GM12878 (cell line): ENCODE data around the gene HHIP. TPM values are rescaled to one million over a fixed set of nuclear protein-coding genes. Genes with fewer than 3 reads are reported as not detected.

Source experiments
- ATAC-seq: fragments of 200-7000 bp; cut with Tn5 transposase; 3 replicates; pipeline ENCODE4 v1.9.1; 2020; ENCODE audit warnings: mild to moderate bottlenecking, moderate library complexity
- BruUV-seq: library from RNA; stranded (reverse); fragments of 400-500 nt; replicated peaks from 2 replicates; lab custom pipeline; 2021; lab: Mats Ljungman, UMichigan
- CTCF ChIA-PET: fragments of 300-600 bp; sonication (Branson Sonifier 250); formaldehyde crosslinking; extraction: SDS; loops from one replicate; lab custom pipeline; 2021; ENCODE audit warnings: inconsistent platforms; lab: Yijun Ruan, JAX
- POLR2A ChIA-PET: fragments of 350-600 bp; formaldehyde crosslinking; extraction: SDS; loops from one replicate; lab custom pipeline; 2021; ENCODE audit warnings: inconsistent platforms; lab: Charles Lee
- RAD21 ChIA-PET: fragments of 300-600 bp; sonication (Branson Sonifier 250); formaldehyde crosslinking; loops from one replicate; lab custom pipeline; 2023; ENCODE audit warnings: antibody characterized with exemption; ENCODE audit not compliant: unreplicated experiment; lab: Charles Lee
- SMC1A ChIA-PET: fragments of 300-600 bp; sonication (Branson Sonifier 250); formaldehyde crosslinking; loops from one replicate; lab custom pipeline; 2023; ENCODE audit not compliant: unreplicated experiment, uncharacterized antibody; lab: Charles Lee
- DNase-seq: peaks from one replicate; pipeline ENCODE4 v3.0.0-alpha.2; 2011; ENCODE audit warnings: low read depth, low spot score
- FAIRE-seq: peaks from 3 replicates; lab custom pipeline; 2011; peaks lifted over from hg19 to GRCh38; lab: Jason Lieb, UNC
- H2AFZ ChIP-seq: 2 replicates; pipeline ENCODE4 v1.6.0; 2011; ENCODE audit warnings: low read depth, low read length, control low read depth; ENCODE audit not compliant: control insufficient read depth
- H3K27ac ChIP-seq: 2 replicates; pipeline ENCODE4 v1.5.1; 2011; ENCODE audit warnings: control low read depth; ENCODE audit not compliant: control insufficient read depth, insufficient read depth
- H3K27me3 ChIP-seq, 2 experiments: replicated peaks in 1 of 2; 2 replicates each; pipeline versions ENCODE4 v1.6.0 to v1.6.1; 2011; ENCODE audit warnings: low read length in 1 of 2; ENCODE audit not compliant: control insufficient read depth in 2 of 2, insufficient read depth in 2 of 2
- H3K36me3 ChIP-seq, 2 experiments: 2 replicates each; pipeline ENCODE4 v1.5.1; 2011; ENCODE audit warnings: low read length in 1 of 2; ENCODE audit not compliant: control insufficient read depth in 2 of 2, insufficient read depth in 2 of 2
- H3K4me1 ChIP-seq: 2 replicates; pipeline ENCODE4 v1.6.1; 2011; ENCODE audit warnings: mild to moderate bottlenecking, low read length, moderate library complexity, mixed read lengths; ENCODE audit not compliant: control insufficient read depth, insufficient read depth
- H3K4me2 ChIP-seq: 2 replicates; pipeline ENCODE4 v1.6.0; 2011; ENCODE audit warnings: control low read depth; ENCODE audit not compliant: control insufficient read depth, insufficient read depth
- H3K4me3 ChIP-seq: fragments of 200-600 bp; sonication (generic); 2 replicates; pipeline ENCODE4 v1.5.1; 2016
- H3K79me2 ChIP-seq: 2 replicates; pipeline ENCODE4 v1.6.0; 2011; ENCODE audit warnings: low read length; ENCODE audit not compliant: control insufficient read depth, insufficient read depth
- H3K9ac ChIP-seq: 2 replicates; pipeline ENCODE4 v1.8.0; 2011; ENCODE audit warnings: low read length, control low read depth, mixed read lengths; ENCODE audit not compliant: control insufficient read depth, insufficient read depth
- H3K9me3 ChIP-seq: replicated peaks from 3 replicates; pipeline ENCODE4 v1.5.1; 2011; ENCODE audit warnings: mild to moderate bottlenecking, low read length; ENCODE audit not compliant: control insufficient read depth, insufficient read depth
- H4K20me1 ChIP-seq: 2 replicates; pipeline ENCODE4 v1.6.0; 2011; ENCODE audit not compliant: control insufficient read depth, insufficient read depth
- CBX5 ChIP-seq: sonication (generic); IDR thresholded peaks from 2 replicates; pipeline ENCODE4 v1.6.1; 2016; ENCODE audit warnings: low read depth, moderate library complexity, mild to moderate bottlenecking, inconsistent platforms
- CTCF ChIP-seq, 3 experiments: IDR thresholded peaks in 2 of 3; conservative IDR thresholded peaks in 1 of 3; 2 replicates each; pipeline ENCODE4 v1.5.1; 2011; ENCODE audit warnings: low read depth in 3 of 3, low read length in 3 of 3, mild to moderate bottlenecking in 3 of 3, control low read depth in 2 of 3, moderate library complexity in 2 of 3, inconsistent platforms in 1 of 3, mixed read lengths in 1 of 3; ENCODE audit not compliant: control insufficient read depth in 2 of 3, insufficient read depth in 1 of 3; ENCODE audit errors: extremely low read depth in 1 of 3
- HDAC2 ChIP-seq: fragments of 200-600 bp; sonication (generic); IDR thresholded peaks from 2 replicates; pipeline ENCODE4 v1.6.1; 2017
- KAT2A ChIP-seq: conservative IDR thresholded peaks from 2 replicates; pipeline ENCODE4 v1.6.1; 2011; ENCODE audit warnings: low read depth, low read length; ENCODE audit not compliant: control insufficient read depth
- MAX ChIP-seq: IDR thresholded peaks from 2 replicates; pipeline ENCODE4 v1.6.1; 2012; ENCODE audit warnings: low read depth, low read length, improper control_type of control experiment
- POLR2AphosphoS5 ChIP-seq: IDR thresholded peaks from 2 replicates; pipeline ENCODE4 v1.6.1; 2011; ENCODE audit warnings: mild to moderate bottlenecking, low read length, inconsistent platforms
- RELA ChIP-seq: fragments of 450-650 bp; IDR thresholded peaks from 2 replicates; pipeline ENCODE4 v1.8.0; 2014; ENCODE audit warnings: borderline replicate concordance; ENCODE audit not compliant: partially characterized antibody
- SIN3A ChIP-seq: IDR thresholded peaks from 2 replicates; pipeline ENCODE4 v1.6.1; 2012; ENCODE audit warnings: low read depth, low read length, improper control_type of control experiment
- SMAD5 ChIP-seq: IDR thresholded peaks from 2 replicates; pipeline ENCODE4 v1.6.1; 2016; ENCODE audit warnings: antibody characterized with exemption, low read depth
- SP1 ChIP-seq: IDR thresholded peaks from one replicate; pipeline ENCODE4 v1.6.1; 2011; ENCODE audit warnings: low read depth, low read length
- TBL1XR1 ChIP-seq: IDR thresholded peaks from 2 replicates; pipeline ENCODE4 v1.6.1; 2012; ENCODE audit warnings: low read depth, low read length, improper control_type of control experiment
- ZBTB4 ChIP-seq: fragments of 450-650 bp; formaldehyde crosslinking; IDR thresholded peaks from 2 replicates; pipeline ENCODE4 v1.4.0; 2022; ENCODE audit warnings: mild to moderate bottlenecking, moderate library complexity
- ZNF217 ChIP-seq: fragments of 450-650 bp; IDR thresholded peaks from 2 replicates; pipeline ENCODE4 v1.6.1; 2017; ENCODE audit warnings: antibody characterized with exemption, mild to moderate bottlenecking
- ZNF384 ChIP-seq: IDR thresholded peaks from 2 replicates; pipeline ENCODE4 v1.6.1; 2012; ENCODE audit warnings: low read depth, mild to moderate bottlenecking, low read length, improper control_type of control experiment, borderline replicate concordance
- ZNF622 ChIP-seq: fragments of 450-650 bp; IDR thresholded peaks from 2 replicates; pipeline ENCODE4 v1.6.1; 2017; ENCODE audit warnings: mild to moderate bottlenecking, inconsistent platforms
- WGBS: methylation state at CpG from one replicate; pipeline ENCODE4 v1.1.6; 2016; ENCODE audit warnings: low lambda C conversion rate; ENCODE audit not compliant: insufficient replicate concordance, insufficient coverage; ENCODE audit errors: missing lambda C conversion rate; 5-methylcytosine and 5-hydroxymethylcytosine counted together
- in situ Hi-C: fragments of 300-500 bp; cut with MboI; formaldehyde crosslinking; loops from 9 replicates; pipeline ENCODE4 v1.14.3; 2018; ENCODE audit warnings: mixed read lengths
- intact Hi-C: fragments of 100-400 bp; cut with micrococcal nuclease; formaldehyde crosslinking; loops from one replicate; pipeline ENCODE4 v1.14.2; 2022; ENCODE audit not compliant: unreplicated experiment
- polyA plus RNA-seq, 11 experiments: library from polyadenylated mRNA; depleted of rRNA in 4 of 11; unstranded in 6 of 11; stranded (reverse) in 5 of 11; fragments of >200 nt; fragmentation: Nextera tagmentation in 4 of 11; fragmentation: Illumina TruSeq in 1 of 11; extraction: Ambion mirVana in 4 of 11; extraction: Trizol in 1 of 11; gene quantifications; 1 replicate in 1 of 11; 2 replicates in 10 of 11; pipeline versions ENCODE4 v1.2.1 to v1.2.3, GENCODE V29; 2011 to 2016; ENCODE audit warnings: inconsistent platforms in 2 of 11, missing spikeins in 2 of 11, low read depth in 1 of 11
- total RNA-seq, 4 experiments: library from RNA; depleted of rRNA in 3 of 4; stranded (reverse); fragments of >200 nt in 3 of 4; fragmentation: Illumina TruSeq in 1 of 4; extraction: Trizol in 1 of 4; gene quantifications; 2 replicates each; pipeline versions ENCODE4 v1.2.1 to v1.2.3, GENCODE V29; 2013 to 2021
- TF ChIP-seq, protein P1 (sequence below): IDR thresholded peaks from 2 replicates; pipeline ENCODE4 v1.6.1; 2011; ENCODE audit warnings: borderline replicate concordance, low read depth, mild to moderate bottlenecking, moderate library complexity, low read length; ENCODE audit not compliant: insufficient read depth, poor library complexity, severe bottlenecking

The HHIP gene
- total and polyA plus RNA-seq, 10 of the 15 experiments (the other 5 are each of a cell fraction or from before 2014, with no cell fraction given): 0.06 to 0.56 (median 0.24) TPM; not detected in 1

GRCh38 chr4:144787365-144788258 is 141.7 kb downstream of the HHIP start:
- Histone ChIP-seq H3K27ac (no peak overlapping the region), H3K79me2 (no peaks in the 10 kb centered on the region), H3K9me3 (no peaks in the 10 kb centered on the region; the same call in 1 of the 3 replicates), H3K4me2 (no peak overlapping the region), H3K4me3 (no peak overlapping the region), H3K27me3 (no peaks in the 10 kb centered on the region), H4K20me1 (no peaks in the 10 kb centered on the region), H3K36me3 (no peaks in the 10 kb centered on the region), H3K4me1 (no peaks in the 10 kb centered on the region), H3K9ac (no peak overlapping the region), H2AFZ (no peak overlapping the region)
- no peak for DNase-seq
- CTCF ChIA-PET: interaction anchor here (0.6 to 1.6 kb wide), 4 partner anchors 30 to 273 kb away, joined by 3 to 8 read pairs (median 4); no protein-coding TSS in a partner anchor
- RAD21 ChIA-PET: interaction anchor here (1.0 to 2.0 kb wide), 3 partner anchors 115 to 273 kb away, joined by 3 to 9 read pairs (median 7); no protein-coding TSS in a partner anchor
- no TSS peak for BruUV-seq
- intact Hi-C loops (loop anchor here (1.0 to 5.0 kb wide), 4 partner anchors 140 to 613 kb away; partner anchors contain the start of gene HHIP), in situ Hi-C loops (loop anchor here (10.0 kb wide), 1 partner anchor 613 kb away; no protein-coding TSS in a partner anchor)
- peak; percentile 89 for ATAC-seq
- 0% methylated on average over 2 of the region's 2 CpGs for WGBS
- FAIRE-seq: peak; percentile 61
- SMC1A ChIA-PET: interaction anchor here (0.9 to 1.4 kb wide), 4 partner anchors 74 to 279 kb away, joined by 3 to 5 read pairs (median 4); no protein-coding TSS in a partner anchor
- POLR2A ChIA-PET: no interaction called here
- TF ChIP-seq CBX5: no peak
- no peak for TF ChIP-seq SIN3A
- no peak for TF ChIP-seq MAX
- TF ChIP-seq CTCF (IDR thresholded peaks at IDR 0.05 in 2 of 3, conservative IDR thresholded peaks at IDR 0.05 in 1 of 3; ENCODE audit: control insufficient read depth in 2 of 3, extremely low read depth in 1 of 3, insufficient read depth in 1 of 3, low read depth in 3 of 3, low read length in 3 of 3): peak; percentile 42 to 57 (median 49); a peak in 5 of 6 replicates
- TF ChIP-seq ZNF217: no peak
- TF ChIP-seq ZNF384: no peak
- no peak for TF ChIP-seq ZNF622
- no peak for TF ChIP-seq KAT2A
- no peak for TF ChIP-seq ZBTB4 (CRISPR knock-in tag)
- no peak for TF ChIP-seq SP1
- TF ChIP-seq HDAC2: no peak
- TF ChIP-seq, protein P1, sequence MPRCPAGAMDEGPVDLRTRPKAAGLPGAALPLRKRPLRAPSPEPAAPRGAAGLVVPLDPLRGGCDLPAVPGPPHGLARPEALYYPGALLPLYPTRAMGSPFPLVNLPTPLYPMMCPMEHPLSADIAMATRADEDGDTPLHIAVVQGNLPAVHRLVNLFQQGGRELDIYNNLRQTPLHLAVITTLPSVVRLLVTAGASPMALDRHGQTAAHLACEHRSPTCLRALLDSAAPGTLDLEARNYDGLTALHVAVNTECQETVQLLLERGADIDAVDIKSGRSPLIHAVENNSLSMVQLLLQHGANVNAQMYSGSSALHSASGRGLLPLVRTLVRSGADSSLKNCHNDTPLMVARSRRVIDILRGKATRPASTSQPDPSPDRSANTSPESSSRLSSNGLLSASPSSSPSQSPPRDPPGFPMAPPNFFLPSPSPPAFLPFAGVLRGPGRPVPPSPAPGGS: no peak
- no peak for TF ChIP-seq RELA
- no peak for TF ChIP-seq POLR2AphosphoS5
- no peak for TF ChIP-seq TBL1XR1
- no peak for TF ChIP-seq SMAD5
